ENCODE data around the gene SERPINA12. TPM values are rescaled to one million over a fixed set of nuclear protein-coding genes. Genes with fewer than 3 reads are reported as not detected.

SERPINA12 gene
- total RNA-seq, 4 donors from 2014 or later: not detected

- DNase-seq (ENCODE audit: low spot score in 2 of 2): no peak
- 46 to 52% methylated on average over 4 to 5 of the region's 5 CpGs for WGBS, 2 donors
- TF ChIP-seq POLR2A (IDR thresholded peaks at IDR 0.05): no peak
- TF ChIP-seq CTCF (IDR thresholded peaks at IDR 0.05): no peak
- no peak for TF ChIP-seq EP300 (IDR thresholded peaks at IDR 0.05)
- Histone ChIP-seq H3K36me3 (no peaks in the 10 kb centered on the region), H3K9me3 (peaks cover 0 to 7% (median 0%) of the 10 kb centered on the region in 4 donors), H3K4me1 (peaks cover 0 to 4% (median 0%) of the 10 kb centered on the region in 4 donors), H3K27me3 (no peaks in the 10 kb centered on the region), H3K4me3 (no peak overlapping the region), H3K27ac (no peak overlapping the region)
These were observed 12.3 kb upstream of the SERPINA12 start for GRCh38 chr14:94521375-94522114.

- no peaks in the 10 kb centered on the region for H3K36me3 ChIP-seq
- WGBS, 2 donors: 32 to 36% methylated on average over 7 of the region's 7 CpGs
- DNase-seq (ENCODE audit: low spot score in 2 of 2): peak in 1 of 2 donors; percentile 26
- peak in 1 of 2 donors; percentile 35 for TF ChIP-seq EP300 (IDR thresholded peaks at IDR 0.05)
- TF ChIP-seq POLR2A (IDR thresholded peaks at IDR 0.05): no peak
- TF ChIP-seq CTCF (IDR thresholded peaks at IDR 0.05): no peak
- no peaks in the 10 kb centered on the region for H3K9me3 ChIP-seq
- no peaks in the 10 kb centered on the region for H3K27me3 ChIP-seq
- no peak overlapping the region for H3K4me3 ChIP-seq
- H3K27ac ChIP-seq: peak overlapping the region in 1 of 4 donors; percentile 51
- peaks cover 0 to 4% (median 0%) of the 10 kb centered on the region in 4 donors for H3K4me1 ChIP-seq
These were observed 8.5 kb upstream of the SERPINA12 start for GRCh38 chr14:94517641-94518257.

GRCh38 chr14:94517248-94517640 lies 8.0 kb upstream of the SERPINA12 start:
- Histone ChIP-seq H3K4me3 (no peak overlapping the region), H3K4me1 (peaks cover 0 to 4% (median 0%) of the 10 kb centered on the region in 4 donors), H3K27me3 (no peaks in the 10 kb centered on the region), H3K9me3 (no peaks in the 10 kb centered on the region), H3K27ac (peak overlapping the region in 1 of 4 donors; percentile 51), H3K36me3 (no peaks in the 10 kb centered on the region)
- TF ChIP-seq POLR2A (IDR thresholded peaks at IDR 0.05): no peak
- TF ChIP-seq EP300 (IDR thresholded peaks at IDR 0.05): no peak
- TF ChIP-seq CTCF (IDR thresholded peaks at IDR 0.05): no peak
- DNase-seq (ENCODE audit: low spot score in 2 of 2): no peak
- 67 to 72% methylated on average over 10 of the region's 10 CpGs for WGBS, 2 donors

- TF ChIP-seq POLR2A (IDR thresholded peaks at IDR 0.05) (no peak), CTCF (IDR thresholded peaks at IDR 0.05) (no peak), EP300 (IDR thresholded peaks at IDR 0.05) (no peak)
- Histone ChIP-seq H3K4me3 (no peak overlapping the region), H3K27ac (no peak overlapping the region), H3K9me3 (no peaks in the 10 kb centered on the region), H3K4me1 (peaks cover 0 to 4% (median 0%) of the 10 kb centered on the region in 4 donors), H3K36me3 (no peaks in the 10 kb centered on the region), H3K27me3 (no peaks in the 10 kb centered on the region)
- 75 to 92% methylated on average over 6 of the region's 6 CpGs for WGBS, 2 donors
- DNase-seq (ENCODE audit: low spot score in 2 of 2): no peak
These were observed 6.6 kb upstream of the SERPINA12 start for GRCh38 chr14:94515856-94516255.

GRCh38 chr14:94515426-94515825 lies 6.2 kb upstream of the SERPINA12 start:
- WGBS, 2 donors: 72 to 79% methylated on average over 9 of the region's 9 CpGs
- Histone ChIP-seq H3K27me3 (no peaks in the 10 kb centered on the region), H3K4me1 (peaks cover 0 to 4% (median 0%) of the 10 kb centered on the region in 4 donors), H3K27ac (no peak overlapping the region), H3K9me3 (no peaks in the 10 kb centered on the region), H3K4me3 (no peak overlapping the region), H3K36me3 (no peaks in the 10 kb centered on the region)
- TF ChIP-seq CTCF (IDR thresholded peaks at IDR 0.05) (no peak), EP300 (IDR thresholded peaks at IDR 0.05) (no peak), POLR2A (IDR thresholded peaks at IDR 0.05) (no peak)
- no peak for DNase-seq (ENCODE audit: low spot score in 2 of 2)
